HEK293T (cell line): ENCODE measurements around the gene OR11A1.

Source experiments
- BHLHE40 ChIP-seq: fragments of 450-650 bp; IDR thresholded peaks from 2 replicates; pipeline ENCODE4 v1.6.1; 2016; ENCODE audit warnings: mild to moderate bottlenecking, moderate library complexity, borderline replicate concordance
- CTBP1 ChIP-seq: fragments of 450-650 bp; IDR thresholded peaks from 2 replicates; pipeline ENCODE4 v1.6.1; 2016; ENCODE audit warnings: borderline replicate concordance
- FOXM1 ChIP-seq: fragments of 450-650 bp; IDR thresholded peaks from 2 replicates; pipeline ENCODE4 v1.6.1; 2017; ENCODE audit warnings: mild to moderate bottlenecking, borderline replicate concordance
- HDGF ChIP-seq: fragments of 450-650 bp; IDR thresholded peaks from 2 replicates; pipeline ENCODE4 v1.6.1; 2017; ENCODE audit warnings: antibody characterized with exemption, borderline replicate concordance
- L3MBTL2 ChIP-seq: fragments of 450-650 bp; conservative IDR thresholded peaks from 2 replicates; pipeline ENCODE4 v1.6.1; 2016; ENCODE audit warnings: mild to moderate bottlenecking
- LEF1 ChIP-seq: fragments of 450-650 bp; IDR thresholded peaks from 2 replicates; pipeline ENCODE4 v1.6.1; 2017; ENCODE audit warnings: mild to moderate bottlenecking, borderline replicate concordance
- SP1 ChIP-seq: fragments of 450-650 bp; IDR thresholded peaks from 2 replicates; pipeline ENCODE4 v1.6.1; 2017
- ZNF384 ChIP-seq: fragments of 450-650 bp; IDR thresholded peaks from 2 replicates; pipeline ENCODE4 v1.6.1; 2016

- TF ChIP-seq SP1: no peak
- no peak for TF ChIP-seq BHLHE40
- TF ChIP-seq CTBP1: no peak
- no peak for TF ChIP-seq L3MBTL2
- TF ChIP-seq FOXM1: no peak
- no peak for TF ChIP-seq HDGF
- no peak for TF ChIP-seq ZNF384
- TF ChIP-seq LEF1: no peak
Measured at GRCh38 chr6:29461021-29461814, 4.3 kb upstream of the OR11A1 start.
